ENCODE results near the gene DNER. TPM values are rescaled to one million over a fixed set of nuclear protein-coding genes. Genes with fewer than 3 reads are reported as not detected.
"Not testable (repeated sequence)": the region's sequence is repeated elsewhere in the genome, so short reads cannot be mapped to it uniquely, and the experiment has no call there.

DNER gene
- total RNA-seq, 4 donors from 2014 or later = 1.5 to 13.1 (median 4.7) TPM

GRCh38 chr2:229376866-229377265 is 337.5 kb downstream of the DNER start:
- Histone ChIP-seq H3K27me3 (no peaks in the 10 kb centered on the region), H3K4me3 (no peak overlapping the region), H3K36me3 (no peaks in the 10 kb centered on the region), H3K9me3 (peaks cover 0 to 9% (median 0%) of the 10 kb centered on the region in 4 donors), H3K4me1 (no peaks in the 10 kb centered on the region), H3K27ac (no peak overlapping the region)
- TF ChIP-seq EP300 (IDR thresholded peaks at IDR 0.05) = no peak
- no peak for TF ChIP-seq POLR2A (IDR thresholded peaks at IDR 0.05)
- 72 to 79% methylated on average over 1 of the region's 1 CpG for WGBS, 2 donors
- DNase-seq (ENCODE audit: low spot score in 2 of 2) = no peak

DNA sequence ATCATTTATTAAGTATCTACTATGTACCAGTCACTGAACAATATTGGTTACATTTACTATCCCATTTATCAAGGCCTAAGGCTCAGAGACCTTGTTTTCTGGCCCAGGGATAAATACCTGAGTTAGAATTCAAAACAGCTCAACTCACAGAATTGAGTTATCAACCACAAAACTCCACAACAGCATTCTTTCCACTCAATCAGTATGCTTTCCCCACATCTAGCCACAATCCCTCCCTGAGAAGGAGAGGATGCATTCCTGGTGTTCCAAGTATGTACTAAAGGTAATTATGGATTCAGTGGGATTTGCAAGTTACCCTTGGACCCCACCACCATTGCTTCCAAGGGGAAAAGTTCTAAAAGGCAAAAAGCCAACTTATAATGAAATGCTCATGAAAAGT is 339.1 kb downstream of the DNER start:
- no peak overlapping the region for H3K4me3 ChIP-seq
- no peak for TF ChIP-seq POLR2A (IDR thresholded peaks at IDR 0.05)
- no peaks in the 10 kb centered on the region for H3K4me1 ChIP-seq
- H3K9me3 ChIP-seq = no peaks in the 10 kb centered on the region
- H3K36me3 ChIP-seq = no peaks in the 10 kb centered on the region
- DNase-seq (ENCODE audit: low spot score in 2 of 2) = no peak
- H3K27ac ChIP-seq = no peak overlapping the region
- no peaks in the 10 kb centered on the region for H3K27me3 ChIP-seq

- not testable (repeated sequence) for H3K4me1 ChIP-seq; H3K27me3 ChIP-seq; H3K36me3 ChIP-seq; DNase-seq (ENCODE audit: low spot score in 2 of 2); H3K27ac ChIP-seq; H3K4me3 ChIP-seq; H3K9me3 ChIP-seq
- WGBS, 2 donors = 85 to 86% methylated on average over 4 of the region's 4 CpGs
Measured at GRCh38 chr2:229373311-229373710, 341.0 kb downstream of the DNER start.

DNA sequence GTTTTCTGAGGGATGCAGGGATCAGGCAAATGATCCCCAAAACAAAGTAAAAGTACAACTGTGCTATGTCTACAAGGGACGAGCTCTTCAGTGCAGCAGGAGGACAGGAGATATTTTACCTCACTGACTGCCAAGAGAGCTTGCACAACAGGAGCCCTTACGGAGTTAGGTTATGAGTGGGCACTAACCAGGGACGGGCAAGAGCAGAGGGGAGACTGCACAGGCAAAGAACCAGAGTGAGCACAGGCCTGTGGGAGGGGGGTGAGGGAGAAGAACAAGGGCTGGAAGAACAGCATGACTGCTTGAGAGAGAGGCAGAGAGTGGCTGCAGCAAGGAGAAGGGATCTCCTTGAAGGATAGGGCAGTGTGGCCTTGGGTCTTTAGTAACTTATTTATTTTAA is 342.1 kb downstream of the DNER start:
- Histone ChIP-seq H3K27me3 (no peaks in the 10 kb centered on the region), H3K27ac (no peak overlapping the region), H3K9me3 (peaks cover 0 to 5% (median 0%) of the 10 kb centered on the region in 4 donors), H3K4me1 (no peaks in the 10 kb centered on the region), H3K36me3 (no peaks in the 10 kb centered on the region), H3K4me3 (no peak overlapping the region)
- WGBS, 2 donors = 78 to 79% methylated on average over 3 of the region's 3 CpGs
- no peak for DNase-seq (ENCODE audit: low spot score in 2 of 2)
- no peak for TF ChIP-seq EP300 (IDR thresholded peaks at IDR 0.05)
- no peak for TF ChIP-seq POLR2A (IDR thresholded peaks at IDR 0.05)
- TF ChIP-seq, protein P1, sequence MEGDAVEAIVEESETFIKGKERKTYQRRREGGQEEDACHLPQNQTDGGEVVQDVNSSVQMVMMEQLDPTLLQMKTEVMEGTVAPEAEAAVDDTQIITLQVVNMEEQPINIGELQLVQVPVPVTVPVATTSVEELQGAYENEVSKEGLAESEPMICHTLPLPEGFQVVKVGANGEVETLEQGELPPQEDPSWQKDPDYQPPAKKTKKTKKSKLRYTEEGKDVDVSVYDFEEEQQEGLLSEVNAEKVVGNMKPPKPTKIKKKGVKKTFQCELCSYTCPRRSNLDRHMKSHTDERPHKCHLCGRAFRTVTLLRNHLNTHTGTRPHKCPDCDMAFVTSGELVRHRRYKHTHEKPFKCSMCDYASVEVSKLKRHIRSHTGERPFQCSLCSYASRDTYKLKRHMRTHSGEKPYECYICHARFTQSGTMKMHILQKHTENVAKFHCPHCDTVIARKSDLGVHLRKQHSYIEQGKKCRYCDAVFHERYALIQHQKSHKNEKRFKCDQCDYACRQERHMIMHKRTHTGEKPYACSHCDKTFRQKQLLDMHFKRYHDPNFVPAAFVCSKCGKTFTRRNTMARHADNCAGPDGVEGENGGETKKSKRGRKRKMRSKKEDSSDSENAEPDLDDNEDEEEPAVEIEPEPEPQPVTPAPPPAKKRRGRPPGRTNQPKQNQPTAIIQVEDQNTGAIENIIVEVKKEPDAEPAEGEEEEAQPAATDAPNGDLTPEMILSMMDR (IDR thresholded peaks at IDR 0.05) = no peak

GRCh38 chr2:229371086-229371485 is 343.3 kb downstream of the DNER start:
- no peaks in the 10 kb centered on the region for H3K4me1 ChIP-seq
- TF ChIP-seq EP300 (IDR thresholded peaks at IDR 0.05) (no peak), POLR2A (IDR thresholded peaks at IDR 0.05) (no peak)
- TF ChIP-seq, protein P1 (IDR thresholded peaks at IDR 0.05) = no peak
- peaks cover 0 to 5% (median 0%) of the 10 kb centered on the region in 4 donors for H3K9me3 ChIP-seq
- H3K27ac ChIP-seq = no peak overlapping the region
- no peaks in the 10 kb centered on the region for H3K36me3 ChIP-seq
- WGBS, 2 donors = 85 to 93% methylated on average over 3 of the region's 3 CpGs
- no peak for DNase-seq (ENCODE audit: low spot score in 2 of 2)
- H3K27me3 ChIP-seq = no peaks in the 10 kb centered on the region
- H3K4me3 ChIP-seq = no peak overlapping the region

- DNase-seq (ENCODE audit: low spot score in 2 of 2) = no peak
- H3K4me1 ChIP-seq = no peaks in the 10 kb centered on the region
- no peaks in the 10 kb centered on the region for H3K27me3 ChIP-seq
- no peak overlapping the region for H3K4me3 ChIP-seq
- peaks cover 0 to 5% (median 0%) of the 10 kb centered on the region in 4 donors for H3K9me3 ChIP-seq
- TF ChIP-seq, protein P1 (IDR thresholded peaks at IDR 0.05) = no peak
- TF ChIP-seq EP300 (IDR thresholded peaks at IDR 0.05) (no peak), POLR2A (IDR thresholded peaks at IDR 0.05) (no peak)
- no peak overlapping the region for H3K27ac ChIP-seq
- 69 to 76% methylated on average over 3 of the region's 3 CpGs for WGBS, 2 donors
- no peaks in the 10 kb centered on the region for H3K36me3 ChIP-seq
Measured at GRCh38 chr2:229370509-229370908, 343.8 kb downstream of the DNER start.

- H3K9me3 ChIP-seq = no peaks in the 10 kb centered on the region
- TF ChIP-seq, protein P1 (IDR thresholded peaks at IDR 0.05) = no peak
- TF ChIP-seq EP300 (IDR thresholded peaks at IDR 0.05) (no peak), POLR2A (IDR thresholded peaks at IDR 0.05) (no peak)
- H3K4me1 ChIP-seq = no peaks in the 10 kb centered on the region
- no peaks in the 10 kb centered on the region for H3K27me3 ChIP-seq
- H3K36me3 ChIP-seq = no peaks in the 10 kb centered on the region
- no peak overlapping the region for H3K4me3 ChIP-seq
- no peak for DNase-seq (ENCODE audit: low spot score in 2 of 2)
- H3K27ac ChIP-seq = no peak overlapping the region
- 68 to 81% methylated on average over 5 of the region's 5 CpGs for WGBS, 2 donors
Measured at GRCh38 chr2:229363185-229363814, 351.1 kb downstream of the DNER start.
